ENCODE measurements around the gene SYT12. TPM values are rescaled to one million over a fixed set of nuclear protein-coding genes. Genes with fewer than 3 reads are reported as not detected.

The SYT12 gene
- total RNA-seq, 1 experiment from 2014 or later: 1.9 TPM

DNA sequence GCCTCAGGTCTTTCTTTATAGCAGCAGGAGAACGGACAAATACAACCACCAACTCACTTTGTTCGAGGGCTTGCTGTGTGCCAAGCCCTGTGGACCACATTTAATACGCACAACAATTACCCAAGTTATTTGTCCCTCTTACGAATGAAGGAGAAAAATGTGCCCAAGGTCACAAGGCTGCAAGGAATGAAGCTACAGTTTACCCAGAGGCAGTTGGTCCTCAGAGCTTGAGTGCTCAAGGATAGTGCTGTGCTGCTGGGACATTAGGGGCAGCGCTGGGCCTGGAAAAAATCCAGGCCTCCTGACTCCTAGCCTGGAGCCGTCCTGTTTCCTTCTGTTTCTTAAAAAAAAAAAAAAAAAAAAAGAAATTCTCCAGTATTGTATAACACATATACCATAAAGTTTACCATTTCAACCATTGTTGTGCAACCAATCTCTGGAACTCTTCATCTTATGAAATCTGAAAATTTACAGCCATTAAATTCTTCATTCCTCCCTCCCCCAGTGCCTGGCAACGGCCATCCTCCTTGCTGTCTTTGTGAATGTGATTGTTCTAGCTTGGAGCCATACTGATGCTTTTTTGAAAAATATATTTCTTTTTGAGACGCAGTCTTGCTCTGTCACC lies 48.9 kb upstream of the SYT12 start:
- Histone ChIP-seq H4K8ac (replicated peaks; ENCODE audit: insufficient read length, low read depth, low read length) (no peak overlapping the region), H3K18ac (ENCODE audit: insufficient read length, low read depth, low read length) (no peak overlapping the region), H2BK15ac (ENCODE audit: low read depth, low read length) (no peak overlapping the region), H2AFZ (ENCODE audit: low read length) (no peak overlapping the region), H2BK12ac (ENCODE audit: insufficient read length, low read depth, low read length) (no peak overlapping the region), H2BK20ac (ENCODE audit: low read depth, low read length, poor library complexity, severe bottlenecking) (no peak overlapping the region), H3T11ph (ENCODE audit: low read length) (no peak overlapping the region), H2BK5ac (ENCODE audit: insufficient read length, low read length) (no peak overlapping the region), H3K9ac (ENCODE audit: extremely low read depth, insufficient read length, low read length) (no peak overlapping the region), H3K56ac (ENCODE audit: insufficient read length, low read depth, low read length) (no peak overlapping the region), H3K23me2 (ENCODE audit: insufficient read length, low read depth, low read length, poor library complexity, severe bottlenecking) (no peaks in the 10 kb centered on the region), H3K27me3 (ENCODE audit: insufficient read depth, low read length) (no peaks in the 10 kb centered on the region), H2BK120ac (ENCODE audit: low read depth, low read length, poor library complexity, severe bottlenecking) (no peak overlapping the region), H3K79me1 (ENCODE audit: insufficient read depth, low read depth, low read length, poor library complexity, severe bottlenecking) (no peaks in the 10 kb centered on the region), H4K5ac (ENCODE audit: insufficient read length, low read depth, low read length) (no peak overlapping the region), H2AK5ac (ENCODE audit: insufficient read length, low read length) (no peak overlapping the region), H3K4ac (ENCODE audit: low read depth, low read length) (no peak overlapping the region), H3K23ac (ENCODE audit: insufficient read length, low read depth, low read length) (no peak overlapping the region), H3K14ac (ENCODE audit: insufficient read depth, low read length) (no peak overlapping the region), H3K27ac (ENCODE audit: insufficient read length, low read depth, low read length) (no peak overlapping the region), H4K20me1 (ENCODE audit: control insufficient read depth, insufficient read depth, insufficient read length) (no peaks in the 10 kb centered on the region), H3K4me2 (ENCODE audit: insufficient read depth, insufficient read length, low read length) (no peak overlapping the region), H3K79me2 (ENCODE audit: insufficient read depth, low read length) (no peaks in the 10 kb centered on the region), H3K4me1 (ENCODE audit: insufficient read depth, low read length) (no peaks in the 10 kb centered on the region), H4K91ac (ENCODE audit: insufficient read length, low read depth, low read length) (no peak overlapping the region), H3K9me3 (ENCODE audit: control insufficient read depth, low read depth, low read length) (no peaks in the 10 kb centered on the region)
- peaks cover 0 to 4% (median 2%) of the 10 kb centered on the region in 3 experiments; a peak in 4 of 7 replicates for H3K36me3 Mint-ChIP-seq (ENCODE audit: insufficient read depth in 1 of 3, low read depth in 3 of 3)
- peaks cover 5% of the 10 kb centered on the region for H3K27me3 Mint-ChIP-seq (ENCODE audit: low read depth)
- H3K4me3 Mint-ChIP-seq: no peak overlapping the region
- peaks cover 4 to 15% of the 10 kb centered on the region in 2 experiments for H3K4me1 Mint-ChIP-seq
- H3K9me3 Mint-ChIP-seq: peaks cover 3 to 6% of the 10 kb centered on the region in 2 experiments
- no CpG with 5 or more reads among the region's 8 CpGs for WGBS (ENCODE audit: extremely low coverage, insufficient read length, low lambda C conversion rate)
- TF ChIP-seq, protein P1, sequence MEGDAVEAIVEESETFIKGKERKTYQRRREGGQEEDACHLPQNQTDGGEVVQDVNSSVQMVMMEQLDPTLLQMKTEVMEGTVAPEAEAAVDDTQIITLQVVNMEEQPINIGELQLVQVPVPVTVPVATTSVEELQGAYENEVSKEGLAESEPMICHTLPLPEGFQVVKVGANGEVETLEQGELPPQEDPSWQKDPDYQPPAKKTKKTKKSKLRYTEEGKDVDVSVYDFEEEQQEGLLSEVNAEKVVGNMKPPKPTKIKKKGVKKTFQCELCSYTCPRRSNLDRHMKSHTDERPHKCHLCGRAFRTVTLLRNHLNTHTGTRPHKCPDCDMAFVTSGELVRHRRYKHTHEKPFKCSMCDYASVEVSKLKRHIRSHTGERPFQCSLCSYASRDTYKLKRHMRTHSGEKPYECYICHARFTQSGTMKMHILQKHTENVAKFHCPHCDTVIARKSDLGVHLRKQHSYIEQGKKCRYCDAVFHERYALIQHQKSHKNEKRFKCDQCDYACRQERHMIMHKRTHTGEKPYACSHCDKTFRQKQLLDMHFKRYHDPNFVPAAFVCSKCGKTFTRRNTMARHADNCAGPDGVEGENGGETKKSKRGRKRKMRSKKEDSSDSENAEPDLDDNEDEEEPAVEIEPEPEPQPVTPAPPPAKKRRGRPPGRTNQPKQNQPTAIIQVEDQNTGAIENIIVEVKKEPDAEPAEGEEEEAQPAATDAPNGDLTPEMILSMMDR (conservative IDR thresholded peaks at IDR 0.05): no peak
- DNase-seq: no peak
- peak overlapping the region; percentile 23 to 63 (median 61); a peak in 3 of 7 replicates for H3K27ac Mint-ChIP-seq
